ENCODE measurements around the gene GRAMD2A.

GRAMD2A gene

DNA sequence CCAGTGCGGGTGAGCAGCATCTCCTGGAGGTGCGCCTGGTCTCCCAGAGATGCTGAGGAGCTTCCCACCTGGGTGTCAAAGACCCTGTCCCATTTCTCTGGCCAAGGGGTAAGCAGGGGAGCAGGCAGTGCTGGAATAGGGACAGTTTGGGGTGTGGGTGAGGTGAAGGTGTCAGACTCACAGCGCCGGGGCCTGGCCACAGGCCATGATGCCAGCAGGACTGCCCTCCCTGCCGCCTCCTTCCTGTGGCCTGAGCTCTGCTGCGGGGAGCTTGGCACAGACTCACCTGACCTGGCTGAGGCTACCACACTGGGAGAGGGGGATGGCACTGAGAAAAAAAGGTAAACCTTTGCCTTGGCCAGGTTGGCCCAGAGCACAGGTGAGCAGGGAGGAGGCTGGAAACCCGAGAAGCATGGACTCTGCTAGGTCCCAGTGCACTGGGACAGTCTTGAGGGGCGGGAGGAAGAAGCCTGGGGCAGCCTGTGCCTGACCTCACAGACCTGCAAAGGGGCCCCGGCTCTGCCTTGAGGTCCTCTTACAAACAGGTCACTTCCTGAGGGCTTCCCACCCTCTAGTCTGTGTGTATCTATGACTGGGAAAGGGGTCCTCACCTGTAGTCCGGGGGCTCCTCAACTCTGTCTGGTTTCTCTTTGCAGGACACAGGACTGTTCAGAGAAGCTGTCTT lies 28.2 kb downstream of the GRAMD2A start:
- 96% methylated on average over 10 of the region's 10 CpGs for WGBS (ENCODE audit: insufficient coverage)
- Histone ChIP-seq H3K9me3 (ENCODE audit: control extremely low read depth in 1 of 5, control insufficient read depth in 4 of 5, insufficient read depth in 2 of 5, low read depth in 1 of 5, low read length in 4 of 5) (no peaks in the 10 kb centered on the region), H3K4me3 (ENCODE audit: control insufficient read depth in 1 of 7, extremely low read depth in 1 of 7, insufficient read depth in 4 of 7, low read depth in 2 of 7, low read length in 6 of 7) (no peak overlapping the region), H3K27ac (ENCODE audit: insufficient read depth in 1 of 2, low read depth in 1 of 2, low read length in 2 of 2, poor library complexity in 1 of 2, severe bottlenecking in 2 of 2) (no peak overlapping the region), H3K4me1 (ENCODE audit: control extremely low read depth in 1 of 4, control insufficient read depth in 4 of 4, insufficient read depth in 4 of 4, low read length in 3 of 4) (peaks cover 3 to 20% (median 17%) of the 10 kb centered on the region in 4 experiments), H3K36me3 (ENCODE audit: control insufficient read depth in 4 of 4, insufficient read depth in 4 of 4, low read length in 3 of 4) (no peaks in the 10 kb centered on the region), H3K27me3 (replicated peaks in 2 of 5; ENCODE audit: control insufficient read depth in 4 of 5, insufficient read depth in 5 of 5, low read length in 4 of 5) (no peaks in the 10 kb centered on the region)
- CTCF ChIA-PET, result interaction anchor here (1.5 kb wide), 1 partner anchor 13 kb away, joined by 5 read pairs; no protein-coding TSS in a partner anchor
- no peak for DNase-seq
- POLR2A ChIA-PET, result no interaction called here

DNA sequence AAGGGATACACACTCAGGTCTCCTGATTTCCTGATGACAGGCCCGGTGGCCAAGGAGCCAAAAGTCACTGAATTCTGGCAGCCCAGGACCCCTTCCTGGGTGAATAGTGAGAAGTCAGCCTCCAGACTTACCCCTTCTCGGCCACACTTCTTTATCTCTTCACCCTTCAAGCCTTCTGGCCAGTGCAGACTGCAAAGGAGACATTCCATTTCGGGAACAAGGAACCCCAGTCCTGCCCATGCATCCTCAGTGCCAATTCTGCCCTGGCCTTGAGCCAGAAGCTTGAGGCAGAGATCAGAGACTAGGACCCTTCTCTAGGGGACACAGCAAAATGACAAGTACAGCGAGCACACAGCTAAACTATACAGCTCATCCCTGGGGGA lies 28.8 kb downstream of the GRAMD2A start:
- Histone ChIP-seq H3K9me3 (ENCODE audit: control extremely low read depth in 1 of 5, control insufficient read depth in 4 of 5, insufficient read depth in 2 of 5, low read depth in 1 of 5, low read length in 4 of 5) (no peaks in the 10 kb centered on the region), H3K27me3 (replicated peaks in 2 of 5; ENCODE audit: control insufficient read depth in 4 of 5, insufficient read depth in 5 of 5, low read length in 4 of 5) (no peaks in the 10 kb centered on the region), H3K36me3 (ENCODE audit: control insufficient read depth in 4 of 4, insufficient read depth in 4 of 4, low read length in 3 of 4) (no peaks in the 10 kb centered on the region), H3K4me1 (ENCODE audit: control extremely low read depth in 1 of 4, control insufficient read depth in 4 of 4, insufficient read depth in 4 of 4, low read length in 3 of 4) (peaks cover 3 to 20% (median 17%) of the 10 kb centered on the region in 4 experiments), H3K4me3 (ENCODE audit: control insufficient read depth in 1 of 7, extremely low read depth in 1 of 7, insufficient read depth in 4 of 7, low read depth in 2 of 7, low read length in 6 of 7) (peak overlapping the region in 1 of 7 experiments; percentile 53), H3K27ac (ENCODE audit: insufficient read depth in 1 of 2, low read depth in 1 of 2, low read length in 2 of 2, poor library complexity in 1 of 2, severe bottlenecking in 2 of 2) (no peak overlapping the region)
- 68% methylated on average over 2 of the region's 4 CpGs for WGBS (ENCODE audit: insufficient coverage)
- CTCF ChIA-PET, result interaction anchor here (1.5 kb wide), 1 partner anchor 13 kb away, joined by 5 read pairs; no protein-coding TSS in a partner anchor
- no peak for DNase-seq
- POLR2A ChIA-PET, result interaction anchor here (0.6 kb wide), 1 partner anchor 514 kb away, joined by 3 read pairs; no protein-coding TSS in a partner anchor

DNA sequence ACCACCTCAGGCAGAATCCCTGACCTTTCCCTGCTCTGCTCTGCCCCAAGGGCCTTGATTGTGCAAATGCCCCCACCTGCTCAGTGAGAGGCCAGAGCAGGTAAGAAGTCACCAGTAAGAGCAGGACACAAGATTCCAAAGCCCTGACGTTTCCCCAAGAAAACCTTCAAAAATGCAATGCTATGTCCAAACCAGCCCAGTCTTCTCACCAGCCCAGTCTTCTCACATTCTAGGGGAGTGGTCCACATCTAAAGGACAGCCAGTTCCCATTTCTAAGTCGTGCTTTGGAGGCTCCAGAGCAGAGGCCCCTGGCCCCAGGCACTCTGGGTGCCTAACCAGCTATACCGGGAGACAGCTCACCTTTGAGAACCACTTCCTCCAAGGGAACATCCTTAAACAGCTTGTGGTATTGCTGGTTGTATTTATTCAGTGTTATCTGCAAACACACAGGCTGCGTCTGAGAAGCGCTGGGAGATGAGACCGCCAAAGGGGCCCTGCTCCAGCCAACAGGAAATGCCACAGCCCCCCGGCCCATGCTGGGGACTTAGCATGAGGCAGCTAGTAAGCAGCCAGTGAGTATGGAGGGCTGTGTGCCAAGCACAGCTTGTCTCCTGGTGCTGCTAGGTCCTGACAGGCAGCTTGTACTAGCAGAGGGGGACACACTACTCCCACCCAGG lies 29.3 kb downstream of the GRAMD2A start:
- H3K36me3 ChIP-seq (ENCODE audit: control insufficient read depth in 4 of 4, insufficient read depth in 4 of 4, low read length in 3 of 4), result no peaks in the 10 kb centered on the region
- 6% methylated on average over 7 of the region's 7 CpGs for WGBS (ENCODE audit: insufficient coverage)
- CTCF ChIA-PET, result interaction anchor here (0.7 to 1.5 kb wide), 2 partner anchors 10 to 12 kb away, joined by 3 to 5 read pairs; no protein-coding TSS in a partner anchor
- peak overlapping the region in 1 of 7 experiments; percentile 53 for H3K4me3 ChIP-seq (ENCODE audit: control insufficient read depth in 1 of 7, extremely low read depth in 1 of 7, insufficient read depth in 4 of 7, low read depth in 2 of 7, low read length in 6 of 7)
- H3K27ac ChIP-seq (ENCODE audit: insufficient read depth in 1 of 2, low read depth in 1 of 2, low read length in 2 of 2, poor library complexity in 1 of 2, severe bottlenecking in 2 of 2), result no peak overlapping the region
- DNase-seq, result peak; percentile 41 to 89 (median 81)
- no peaks in the 10 kb centered on the region for H3K27me3 ChIP-seq (replicated peaks in 2 of 5; ENCODE audit: control insufficient read depth in 4 of 5, insufficient read depth in 5 of 5, low read length in 4 of 5)
- peaks cover 3 to 20% (median 17%) of the 10 kb centered on the region in 4 experiments for H3K4me1 ChIP-seq (ENCODE audit: control extremely low read depth in 1 of 4, control insufficient read depth in 4 of 4, insufficient read depth in 4 of 4, low read length in 3 of 4)
- H3K9me3 ChIP-seq (ENCODE audit: control extremely low read depth in 1 of 5, control insufficient read depth in 4 of 5, insufficient read depth in 2 of 5, low read depth in 1 of 5, low read length in 4 of 5), result no peaks in the 10 kb centered on the region
- POLR2A ChIA-PET, result interaction anchor here (0.6 kb wide), 1 partner anchor 514 kb away, joined by 3 read pairs; no protein-coding TSS in a partner anchor

- Histone ChIP-seq H3K36me3 (ENCODE audit: control insufficient read depth in 4 of 4, insufficient read depth in 4 of 4, low read length in 3 of 4) (no peaks in the 10 kb centered on the region), H3K4me3 (ENCODE audit: control insufficient read depth in 1 of 7, extremely low read depth in 1 of 7, insufficient read depth in 4 of 7, low read depth in 2 of 7, low read length in 6 of 7) (no peak overlapping the region), H3K9me3 (ENCODE audit: control extremely low read depth in 1 of 5, control insufficient read depth in 4 of 5, insufficient read depth in 2 of 5, low read depth in 1 of 5, low read length in 4 of 5) (no peaks in the 10 kb centered on the region), H3K27ac (ENCODE audit: insufficient read depth in 1 of 2, low read depth in 1 of 2, low read length in 2 of 2, poor library complexity in 1 of 2, severe bottlenecking in 2 of 2) (no peak overlapping the region), H3K27me3 (replicated peaks in 2 of 5; ENCODE audit: control insufficient read depth in 4 of 5, insufficient read depth in 5 of 5, low read length in 4 of 5) (no peaks in the 10 kb centered on the region), H3K4me1 (ENCODE audit: control extremely low read depth in 1 of 4, control insufficient read depth in 4 of 4, insufficient read depth in 4 of 4, low read length in 3 of 4) (peaks cover 3 to 20% (median 17%) of the 10 kb centered on the region in 4 experiments)
- ChIA-PET CTCF (no interaction called here), POLR2A (no interaction called here)
- 97% methylated on average over 4 of the region's 6 CpGs for WGBS (ENCODE audit: insufficient coverage)
- DNase-seq, result no peak
Observed at GRCh38 chr15:72167445-72167844, 30.1 kb downstream of the GRAMD2A start.

GRCh38 chr15:72166716-72167417 lies 30.7 kb downstream of the GRAMD2A start:
- WGBS (ENCODE audit: insufficient coverage), result 87% methylated on average over 5 of the region's 5 CpGs
- Histone ChIP-seq H3K36me3 (ENCODE audit: control insufficient read depth in 4 of 4, insufficient read depth in 4 of 4, low read length in 3 of 4) (no peaks in the 10 kb centered on the region), H3K4me3 (ENCODE audit: control insufficient read depth in 1 of 7, extremely low read depth in 1 of 7, insufficient read depth in 4 of 7, low read depth in 2 of 7, low read length in 6 of 7) (no peak overlapping the region), H3K9me3 (ENCODE audit: control extremely low read depth in 1 of 5, control insufficient read depth in 4 of 5, insufficient read depth in 2 of 5, low read depth in 1 of 5, low read length in 4 of 5) (no peaks in the 10 kb centered on the region), H3K27me3 (replicated peaks in 2 of 5; ENCODE audit: control insufficient read depth in 4 of 5, insufficient read depth in 5 of 5, low read length in 4 of 5) (no peaks in the 10 kb centered on the region), H3K4me1 (ENCODE audit: control extremely low read depth in 1 of 4, control insufficient read depth in 4 of 4, insufficient read depth in 4 of 4, low read length in 3 of 4) (peaks cover 3 to 20% (median 17%) of the 10 kb centered on the region in 4 experiments), H3K27ac (ENCODE audit: insufficient read depth in 1 of 2, low read depth in 1 of 2, low read length in 2 of 2, poor library complexity in 1 of 2, severe bottlenecking in 2 of 2) (no peak overlapping the region)
- POLR2A ChIA-PET, result no interaction called here
- no peak for DNase-seq
- CTCF ChIA-PET, result interaction anchor here (1.0 kb wide), 1 partner anchor 17 kb away, joined by 3 read pairs; no protein-coding TSS in a partner anchor

- Histone ChIP-seq H3K27ac (ENCODE audit: insufficient read depth in 1 of 2, low read depth in 1 of 2, low read length in 2 of 2, poor library complexity in 1 of 2, severe bottlenecking in 2 of 2) (no peak overlapping the region), H3K9me3 (ENCODE audit: control extremely low read depth in 1 of 5, control insufficient read depth in 4 of 5, insufficient read depth in 2 of 5, low read depth in 1 of 5, low read length in 4 of 5) (no peaks in the 10 kb centered on the region), H3K27me3 (replicated peaks in 2 of 5; ENCODE audit: control insufficient read depth in 4 of 5, insufficient read depth in 5 of 5, low read length in 4 of 5) (no peaks in the 10 kb centered on the region), H3K4me1 (ENCODE audit: control extremely low read depth in 1 of 4, control insufficient read depth in 4 of 4, insufficient read depth in 4 of 4, low read length in 3 of 4) (peaks cover 2 to 10% (median 8%) of the 10 kb centered on the region in 4 experiments), H3K4me3 (ENCODE audit: control insufficient read depth in 1 of 7, extremely low read depth in 1 of 7, insufficient read depth in 4 of 7, low read depth in 2 of 7, low read length in 6 of 7) (no peak overlapping the region), H3K36me3 (ENCODE audit: control insufficient read depth in 4 of 4, insufficient read depth in 4 of 4, low read length in 3 of 4) (no peaks in the 10 kb centered on the region)
- DNase-seq, result no peak
- CTCF ChIA-PET, result interaction anchor here (1.6 kb wide), 1 partner anchor 31 kb away, joined by 4 read pairs; no protein-coding TSS in a partner anchor
- WGBS (ENCODE audit: insufficient coverage), result 86% methylated on average over 4 of the region's 4 CpGs
- POLR2A ChIA-PET, result no interaction called here
Observed at GRCh38 chr15:72163719-72164118, 33.9 kb downstream of the GRAMD2A start.
